Embryonic facial prominence (tissue), 1 donor: Measurements from ENCODE around the gene C4orf50.

Experiments used
- DNase-seq: peaks from one replicate; pipeline ENCODE4 v3.0.0-alpha.2; 2016; ENCODE audit errors: extremely low spot score

The C4orf50 gene

GRCh38 chr4:5943561-5943960 is 74.7 kb downstream of the C4orf50 start:
- no peak for DNase-seq

GRCh38 chr4:5942947-5943346 is 75.3 kb downstream of the C4orf50 start:
- DNase-seq, result no peak

GRCh38 chr4:5941601-5942000 is 76.6 kb downstream of the C4orf50 start:
- DNase-seq, result no peak

GRCh38 chr4:5940470-5941203 is 77.6 kb downstream of the C4orf50 start:
- DNase-seq, result no peak

- no peak for DNase-seq
Measured at GRCh38 chr4:5933996-5934831, 84.0 kb downstream of the C4orf50 start.

GRCh38 chr4:5933116-5933515 is 85.1 kb downstream of the C4orf50 start:
- DNase-seq, result no peak

- DNase-seq, result no peak
Measured at GRCh38 chr4:5932035-5932568, 86.1 kb downstream of the C4orf50 start.

- DNase-seq, result no peak
Measured at GRCh38 chr4:5931526-5931925, 86.7 kb downstream of the C4orf50 start.

GRCh38 chr4:5930876-5931275 is 87.4 kb downstream of the C4orf50 start:
- DNase-seq, result no peak

GRCh38 chr4:5930456-5930855 is 87.8 kb downstream of the C4orf50 start:
- no peak for DNase-seq

- no peak for DNase-seq
Measured at GRCh38 chr4:5928844-5929420, 89.3 kb downstream of the C4orf50 start.

- no peak for DNase-seq
Measured at GRCh38 chr4:5928274-5928673, 90.0 kb downstream of the C4orf50 start.

GRCh38 chr4:5927747-5928146 is 90.5 kb downstream of the C4orf50 start:
- no peak for DNase-seq

GRCh38 chr4:5927116-5927515 is 91.1 kb downstream of the C4orf50 start:
- DNase-seq, result no peak

GRCh38 chr4:5926598-5926997 is 91.6 kb downstream of the C4orf50 start:
- no peak for DNase-seq

GRCh38 chr4:5925419-5926200 is 92.6 kb downstream of the C4orf50 start:
- no peak for DNase-seq

- no peak for DNase-seq
Measured at GRCh38 chr4:5924461-5925125, 93.6 kb downstream of the C4orf50 start.

GRCh38 chr4:5923376-5923775 is 94.9 kb downstream of the C4orf50 start:
- no peak for DNase-seq

GRCh38 chr4:5922556-5922955 is 95.7 kb downstream of the C4orf50 start:
- DNase-seq, result no peak

GRCh38 chr4:5921981-5922380 is 96.2 kb downstream of the C4orf50 start:
- no peak for DNase-seq
